ENCODE data around the gene FBXO27.

GRCh38 chr19:39065928-39066327 is 33.6 kb upstream of the FBXO27 start:
- no peak for TF ChIP-seq POLR2A (IDR thresholded peaks at IDR 0.05; ENCODE audit: low read depth)
- TF ChIP-seq CTCF (IDR thresholded peaks at IDR 0.05): no peak
- no peak for TF ChIP-seq EP300 (IDR thresholded peaks at IDR 0.05)
